ENCODE measurements around the gene ACACB. TPM values are rescaled to one million over a fixed set of nuclear protein-coding genes. Genes with fewer than 3 reads are reported as not detected.

ACACB gene
- total RNA-seq, 2 experiments from 2014 or later = 9.7 to 12.2 TPM

- CTCF ChIA-PET = no interaction called here
- POLR2A ChIA-PET = no interaction called here
- Mint-ChIP-seq H3K4me3 (no peak overlapping the region), H3K27ac (no peak overlapping the region), H3K36me3 (ENCODE audit: low read depth) (peaks cover 4% of the 10 kb centered on the region), H3K4me1 (peaks cover 9% of the 10 kb centered on the region), H3K27me3 (no peaks in the 10 kb centered on the region), H3K9me3 (peaks cover 3% of the 10 kb centered on the region)
- no peak for DNase-seq
Observed at GRCh38 chr12:109247831-109248654, 131.7 kb downstream of the ACACB start.

- POLR2A ChIA-PET = no interaction called here
- Mint-ChIP-seq H3K4me1 (peaks cover 9% of the 10 kb centered on the region), H3K36me3 (ENCODE audit: low read depth) (peaks cover 19% of the 10 kb centered on the region), H3K9me3 (peaks cover 17% of the 10 kb centered on the region), H3K4me3 (no peak overlapping the region), H3K27me3 (no peaks in the 10 kb centered on the region), H3K27ac (no peak overlapping the region)
- CTCF ChIA-PET = no interaction called here
- no peak for DNase-seq
Observed at GRCh38 chr12:109250523-109250922, 134.1 kb downstream of the ACACB start.

GRCh38 chr12:109252799-109253198 is 136.4 kb downstream of the ACACB start:
- H3K27me3 Mint-ChIP-seq = no peaks in the 10 kb centered on the region
- POLR2A ChIA-PET = no interaction called here
- H3K27ac Mint-ChIP-seq = no peak overlapping the region
- H3K4me3 Mint-ChIP-seq = no peak overlapping the region
- H3K4me1 Mint-ChIP-seq = peaks cover 9% of the 10 kb centered on the region
- no peak for DNase-seq
- peaks cover 17% of the 10 kb centered on the region for H3K9me3 Mint-ChIP-seq
- CTCF ChIA-PET = interaction anchor here (1.1 kb wide), 1 partner anchor 133 kb away, joined by 3 read pairs; no protein-coding TSS in a partner anchor
- peaks cover 23% of the 10 kb centered on the region for H3K36me3 Mint-ChIP-seq (ENCODE audit: low read depth)

- H3K9me3 Mint-ChIP-seq = peaks cover 17% of the 10 kb centered on the region
- ChIA-PET POLR2A (no interaction called here), CTCF (no interaction called here)
- H3K36me3 Mint-ChIP-seq (ENCODE audit: low read depth) = peaks cover 23% of the 10 kb centered on the region
- no peaks in the 10 kb centered on the region for H3K27me3 Mint-ChIP-seq
- no peak overlapping the region for H3K4me3 Mint-ChIP-seq
- DNase-seq = no peak
- no peak overlapping the region for H3K27ac Mint-ChIP-seq
- peaks cover 9% of the 10 kb centered on the region for H3K4me1 Mint-ChIP-seq
Observed at GRCh38 chr12:109253913-109254544, 137.6 kb downstream of the ACACB start.

- peaks cover 5% of the 10 kb centered on the region for H3K4me1 Mint-ChIP-seq
- no peak for DNase-seq
- H3K36me3 Mint-ChIP-seq (ENCODE audit: low read depth) = peaks cover 23% of the 10 kb centered on the region
- POLR2A ChIA-PET = no interaction called here
- no peaks in the 10 kb centered on the region for H3K27me3 Mint-ChIP-seq
- no peak overlapping the region for H3K4me3 Mint-ChIP-seq
- CTCF ChIA-PET = no interaction called here
- H3K27ac Mint-ChIP-seq = no peak overlapping the region
- H3K9me3 Mint-ChIP-seq = peaks cover 17% of the 10 kb centered on the region
Observed at GRCh38 chr12:109255377-109255776, 139.0 kb downstream of the ACACB start.

- ChIA-PET CTCF (no interaction called here), POLR2A (no interaction called here)
Observed at GRCh38 chr12:109256011-109256410, 139.6 kb downstream of the ACACB start.

GRCh38 chr12:109258201-109258600 is 141.8 kb downstream of the ACACB start:
- CTCF ChIA-PET = no interaction called here
- POLR2A ChIA-PET = no interaction called here
- no peaks in the 10 kb centered on the region for H3K27me3 Mint-ChIP-seq
- peaks cover 13% of the 10 kb centered on the region for H3K9me3 Mint-ChIP-seq
- no peak overlapping the region for H3K4me3 Mint-ChIP-seq
- H3K27ac Mint-ChIP-seq = no peak overlapping the region
- no peak for DNase-seq
- H3K36me3 Mint-ChIP-seq (ENCODE audit: low read depth) = peaks cover 18% of the 10 kb centered on the region
- H3K4me1 Mint-ChIP-seq = no peaks in the 10 kb centered on the region

More at GRCh38 chr12:109256011-109256410, 139.6 kb downstream of the ACACB start:
- no peaks in the 10 kb centered on the region for H3K4me1 Mint-ChIP-seq
- DNase-seq = no peak
- H3K27me3 Mint-ChIP-seq = no peaks in the 10 kb centered on the region
- H3K36me3 Mint-ChIP-seq (ENCODE audit: low read depth) = peaks cover 23% of the 10 kb centered on the region
- H3K9me3 Mint-ChIP-seq = peaks cover 17% of the 10 kb centered on the region
- no peak overlapping the region for H3K4me3 Mint-ChIP-seq
- no peak overlapping the region for H3K27ac Mint-ChIP-seq

GRCh38 chr12:109258607-109259544 is 142.5 kb downstream of the ACACB start:
- H3K36me3 Mint-ChIP-seq (ENCODE audit: low read depth) = peaks cover 12% of the 10 kb centered on the region
- CTCF ChIA-PET = no interaction called here
- DNase-seq = no peak
- peaks cover 7% of the 10 kb centered on the region for H3K9me3 Mint-ChIP-seq
- POLR2A ChIA-PET = no interaction called here
- no peak overlapping the region for H3K4me3 Mint-ChIP-seq
- H3K27me3 Mint-ChIP-seq = no peaks in the 10 kb centered on the region
- no peak overlapping the region for H3K27ac Mint-ChIP-seq
- no peaks in the 10 kb centered on the region for H3K4me1 Mint-ChIP-seq

- CTCF ChIA-PET = interaction anchor here (1.2 kb wide), 1 partner anchor 135 kb away, joined by 3 read pairs; no protein-coding TSS in a partner anchor
- POLR2A ChIA-PET = no interaction called here
- no peaks in the 10 kb centered on the region for H3K4me1 Mint-ChIP-seq
- DNase-seq = no peak
- peaks cover 3% of the 10 kb centered on the region for H3K9me3 Mint-ChIP-seq
- no peaks in the 10 kb centered on the region for H3K27me3 Mint-ChIP-seq
- no peak overlapping the region for H3K4me3 Mint-ChIP-seq
- peaks cover 8% of the 10 kb centered on the region for H3K36me3 Mint-ChIP-seq (ENCODE audit: low read depth)
- H3K27ac Mint-ChIP-seq = no peak overlapping the region
Observed at GRCh38 chr12:109259545-109259895, 143.1 kb downstream of the ACACB start.

- H3K4me3 Mint-ChIP-seq = no peak overlapping the region
- no peaks in the 10 kb centered on the region for H3K36me3 Mint-ChIP-seq (ENCODE audit: low read depth)
- no peaks in the 10 kb centered on the region for H3K27me3 Mint-ChIP-seq
- no peaks in the 10 kb centered on the region for H3K9me3 Mint-ChIP-seq
- ChIA-PET CTCF (no interaction called here), POLR2A (no interaction called here)
- H3K4me1 Mint-ChIP-seq = no peaks in the 10 kb centered on the region
- no peak overlapping the region for H3K27ac Mint-ChIP-seq
- DNase-seq = no peak
Observed at GRCh38 chr12:109261087-109261486, 144.7 kb downstream of the ACACB start.

GRCh38 chr12:109261939-109262338 is 145.6 kb downstream of the ACACB start:
- CTCF ChIA-PET = interaction anchor here (1.4 to 2.2 kb wide), 3 partner anchors 125 to 132 kb away, joined by 4 to 12 read pairs (median 8); no protein-coding TSS in a partner anchor
- no peaks in the 10 kb centered on the region for H3K27me3 Mint-ChIP-seq
- H3K4me1 Mint-ChIP-seq = no peaks in the 10 kb centered on the region
- no peaks in the 10 kb centered on the region for H3K36me3 Mint-ChIP-seq (ENCODE audit: low read depth)
- H3K27ac Mint-ChIP-seq = no peak overlapping the region
- H3K9me3 Mint-ChIP-seq = no peaks in the 10 kb centered on the region
- no peak overlapping the region for H3K4me3 Mint-ChIP-seq
- DNase-seq = no peak
- POLR2A ChIA-PET = no interaction called here

- H3K36me3 Mint-ChIP-seq (ENCODE audit: low read depth) = no peaks in the 10 kb centered on the region
- H3K9me3 Mint-ChIP-seq = no peaks in the 10 kb centered on the region
- H3K27me3 Mint-ChIP-seq = no peaks in the 10 kb centered on the region
- no peaks in the 10 kb centered on the region for H3K4me1 Mint-ChIP-seq
- ChIA-PET POLR2A (no interaction called here), CTCF (interaction anchor here (0.7 to 2.2 kb wide), 9 partner anchors 11 to 134 kb away, joined by 3 to 12 read pairs (median 4); no protein-coding TSS in a partner anchor)
- no peak for DNase-seq
- H3K27ac Mint-ChIP-seq = no peak overlapping the region
- no peak overlapping the region for H3K4me3 Mint-ChIP-seq
Observed at GRCh38 chr12:109263439-109263838, 147.1 kb downstream of the ACACB start.

Measured in activated CD4-positive, alpha-beta memory T cell treated with anti-CD3 and anti-CD28 coated beads, Interleukin-2, amount 10 ng/mL, durations not matched to agents 7 days and 5 days (primary cell).